NCI-H345 treated with DMSO at 0.1 percent for 48 hours (cell line): Measurements from ENCODE around the gene VN1R5.
"Not testable (repeated sequence)": the region's sequence is repeated elsewhere in the genome, so short reads cannot be mapped to it uniquely, and the experiment has no call there.

Source experiments
- DNase-seq: peaks from one replicate; lab custom pipeline; 2025; ENCODE audit not compliant: unreplicated experiment; lab: John Stamatoyannopoulos, UW

The VN1R5 gene

DNA sequence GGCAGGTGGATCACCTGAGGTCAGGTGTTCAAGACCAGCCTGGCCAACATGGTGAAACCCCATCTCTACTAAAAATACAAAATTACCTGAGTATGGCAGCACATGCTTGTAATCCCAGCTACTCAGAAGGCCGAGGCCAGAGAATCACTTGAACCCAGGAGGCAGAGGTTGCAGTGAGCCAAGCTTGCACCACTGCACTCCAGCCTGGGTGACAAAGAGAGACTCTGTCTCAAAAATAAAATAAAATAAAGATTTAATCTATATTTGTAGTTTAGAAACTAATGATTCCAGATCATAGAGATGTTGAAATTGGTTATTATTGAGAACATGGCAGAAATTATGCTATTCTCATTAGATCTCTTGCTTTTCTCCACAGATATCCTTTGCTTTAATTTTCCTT lies at the start of gene VN1R5:
TSS of gene VN1R5 (plus strand) at position 301 of the 400 bp plus-strand sequence.
- not testable (repeated sequence) for DNase-seq

DNA sequence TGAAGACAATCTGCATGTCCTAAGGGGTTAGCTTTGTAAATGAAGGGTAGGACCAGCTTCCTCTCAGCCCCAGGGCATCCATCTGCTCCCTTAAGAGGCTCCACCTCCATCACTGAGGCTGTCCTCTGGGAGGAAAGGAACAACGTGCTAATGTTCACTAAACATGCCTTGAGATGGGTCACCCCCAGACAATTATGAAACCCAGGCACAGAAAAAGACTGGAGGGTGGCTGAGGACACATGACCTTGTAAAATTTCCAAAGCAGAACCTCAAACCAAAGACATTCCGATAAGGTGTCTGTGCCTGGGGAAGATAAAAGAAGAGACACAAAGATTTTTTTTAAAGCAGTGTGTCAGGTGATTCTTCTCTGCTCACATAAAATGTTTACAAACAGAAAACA lies 46.5 kb upstream of the VN1R5 start:
- DNase-seq: no peak

GRCh38 chr1:247210062-247210375 lies 45.9 kb upstream of the VN1R5 start:
- DNase-seq: no peak

GRCh38 chr1:247210376-247211117 lies 45.3 kb upstream of the VN1R5 start:
- peak; percentile 90 for DNase-seq

DNA sequence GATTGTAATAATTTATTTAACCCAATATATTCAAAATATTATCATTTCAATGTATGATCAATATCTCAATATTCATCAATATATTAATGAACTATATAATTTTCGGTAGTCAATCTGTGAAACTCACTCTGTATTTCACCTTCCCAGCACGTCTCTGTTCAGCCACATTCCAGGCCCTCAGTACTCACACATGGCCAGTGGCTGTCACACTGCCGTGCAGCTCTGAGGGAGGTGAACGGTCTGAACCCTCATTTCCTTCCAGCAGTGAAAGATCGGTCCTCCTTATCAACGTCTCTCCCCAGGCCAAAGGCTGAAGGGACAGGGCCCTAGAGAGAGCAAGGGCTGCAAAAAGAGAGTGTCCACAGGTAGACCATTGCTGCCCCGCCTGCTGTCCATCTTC lies 44.5 kb upstream of the VN1R5 start:
- DNase-seq: no peak

DNA sequence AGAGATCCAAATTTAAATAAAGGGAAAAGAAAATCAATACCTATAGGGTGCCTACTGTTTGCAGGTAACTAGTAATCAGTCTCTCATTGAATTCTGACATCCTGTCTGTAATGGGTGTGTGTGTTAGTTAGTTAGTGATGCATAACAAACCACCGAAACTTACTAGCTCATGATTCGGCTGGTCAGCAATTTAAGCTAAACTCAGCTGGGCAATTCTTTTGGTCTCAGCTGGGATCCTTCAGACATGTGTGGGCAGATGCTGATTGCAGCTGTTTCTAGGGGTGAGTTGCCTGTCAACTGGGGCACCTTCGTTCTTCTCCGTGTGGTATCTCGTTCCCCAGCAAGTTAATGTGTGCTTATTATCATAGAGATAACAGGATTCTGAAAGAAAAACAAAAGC lies 43.9 kb upstream of the VN1R5 start:
- no peak for DNase-seq

GRCh38 chr1:247212627-247213617 lies 43.0 kb upstream of the VN1R5 start:
- no peak for DNase-seq

GRCh38 chr1:247216261-247216660 lies 39.6 kb upstream of the VN1R5 start:
- no peak for DNase-seq

- DNase-seq: no peak
These were observed 37.7 kb upstream of the VN1R5 start for GRCh38 chr1:247218121-247218651.

DNA sequence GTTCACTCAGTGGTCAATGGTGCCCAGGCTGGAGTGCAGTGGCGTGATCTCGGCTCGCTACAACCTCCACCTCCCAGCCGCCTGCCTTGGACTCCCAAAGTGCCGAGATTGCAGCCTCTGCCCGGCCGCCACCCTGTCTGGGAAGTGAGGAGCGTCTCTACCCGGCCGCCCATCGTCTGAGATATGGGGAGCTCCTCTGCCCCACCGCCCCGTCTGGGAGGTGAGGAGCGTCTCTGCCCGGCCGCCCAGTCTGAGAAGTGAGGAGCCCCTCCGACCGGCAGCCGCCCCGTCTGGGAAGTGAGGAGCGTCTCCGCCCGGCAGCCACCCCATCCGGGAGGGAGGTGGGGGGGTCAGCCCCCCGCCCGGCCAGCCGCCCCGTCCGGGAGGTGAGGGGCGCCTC lies 35.6 kb upstream of the VN1R5 start:
- not testable (repeated sequence) for DNase-seq

GRCh38 chr1:247222840-247223239 lies 33.0 kb upstream of the VN1R5 start:
- DNase-seq: no peak

GRCh38 chr1:247224822-247225221 lies 31.1 kb upstream of the VN1R5 start:
- no peak for DNase-seq

GRCh38 chr1:247228133-247228532 lies 27.7 kb upstream of the VN1R5 start:
- DNase-seq: no peak

GRCh38 chr1:247241691-247242090 lies 14.2 kb upstream of the VN1R5 start:
- no peak for DNase-seq

- no peak for DNase-seq
These were observed 12.2 kb upstream of the VN1R5 start for GRCh38 chr1:247243524-247244137.

- DNase-seq: no peak
These were observed 9.4 kb upstream of the VN1R5 start for GRCh38 chr1:247246325-247247115.

DNA sequence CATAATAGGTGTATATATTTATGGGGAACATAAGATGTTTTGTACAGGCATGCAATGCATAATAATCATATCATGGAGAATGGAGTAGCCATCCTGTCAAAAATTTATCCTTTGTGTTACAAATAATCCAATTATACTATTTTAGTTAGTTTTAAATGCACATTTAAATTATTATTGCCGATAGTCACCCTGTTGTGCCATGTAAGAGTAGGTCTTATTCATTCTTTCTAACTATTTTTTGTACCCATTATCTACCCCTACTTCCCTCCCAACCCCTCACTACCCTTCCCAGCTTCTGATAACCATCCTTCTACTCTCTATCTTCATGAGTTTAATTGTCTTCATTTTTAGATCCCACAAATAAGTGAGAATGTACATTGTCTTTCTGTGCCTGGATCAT lies 8.3 kb upstream of the VN1R5 start:
- no peak for DNase-seq

DNA sequence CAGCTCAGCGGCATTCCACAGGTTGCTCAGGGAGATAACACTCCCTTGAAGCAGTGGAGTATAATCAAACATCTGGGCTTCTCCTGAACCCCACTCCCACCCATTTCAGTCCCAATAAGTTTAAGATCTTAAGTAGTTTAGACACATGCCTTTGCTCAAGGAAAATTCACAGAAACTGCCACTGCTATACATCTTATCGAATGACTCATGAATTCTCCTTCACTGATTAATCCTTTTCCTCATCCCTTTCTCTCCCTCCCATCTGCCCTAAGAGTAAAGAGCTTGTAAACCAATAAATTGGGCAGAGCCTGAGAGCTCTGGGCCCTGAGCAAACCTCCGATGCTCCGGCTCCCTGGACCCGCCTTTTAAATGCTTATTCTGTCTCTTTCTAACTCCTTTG lies 10.2 kb downstream of the VN1R5 start:
- no peak for DNase-seq

DNA sequence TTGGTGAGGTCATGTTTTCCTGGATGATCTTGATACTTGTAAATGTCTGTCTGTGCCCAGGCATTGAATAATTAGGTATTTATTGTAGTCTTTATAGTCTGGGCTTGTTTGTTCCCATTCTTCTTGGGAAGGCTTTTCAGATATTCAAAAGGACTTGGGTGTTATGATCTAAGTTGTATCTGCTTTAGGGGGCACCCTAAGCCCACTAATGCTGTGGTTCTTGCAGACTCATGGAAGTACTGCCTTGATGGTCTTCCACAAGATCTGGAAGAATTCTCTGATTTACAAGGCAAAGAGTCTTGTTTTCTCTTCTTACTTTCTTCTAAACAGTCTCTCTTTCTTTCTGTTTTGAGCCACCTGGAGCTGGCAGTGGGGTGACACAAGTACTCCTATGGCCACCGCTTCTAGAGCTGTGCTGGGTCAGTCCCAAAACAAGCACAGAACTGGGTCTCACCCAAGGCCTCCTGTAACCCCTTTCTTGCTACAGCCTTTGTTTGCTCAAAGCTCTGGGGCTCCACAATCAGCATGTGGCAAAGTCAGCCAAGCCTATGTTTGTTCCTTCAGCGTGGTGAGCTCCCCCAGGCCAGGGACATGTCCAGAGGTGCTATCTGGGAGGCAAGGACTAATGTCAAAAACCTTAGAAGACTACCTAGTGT lies 12.6 kb downstream of the VN1R5 start:
- DNase-seq: no peak

- no peak for DNase-seq
These were observed 13.3 kb downstream of the VN1R5 start for GRCh38 chr1:247269133-247269532.
